H1 (cell line): Measurements from ENCODE around the gene WDR27. TPM values are rescaled to one million over a fixed set of nuclear protein-coding genes. Genes with fewer than 3 reads are reported as not detected.

Experiments used
- BACH1 ChIP-seq: IDR thresholded peaks from 2 replicates; pipeline ENCODE4 v1.6.1; 2012; ENCODE audit warnings: low read length, improper control_type of control experiment
- EGR1 ChIP-seq: IDR thresholded peaks from 2 replicates; pipeline ENCODE4 v1.6.1; 2011; ENCODE audit warnings: low read depth, low read length, borderline replicate concordance
- EZH2 ChIP-seq: fragments of 200-600 bp; sonication (generic); IDR thresholded peaks from 2 replicates; pipeline ENCODE4 v1.7.1; 2012; ENCODE audit warnings: low read depth, mild to moderate bottlenecking, moderate library complexity, low read length, inconsistent platforms; ENCODE audit not compliant: severe bottlenecking
- HDAC2 ChIP-seq, 2 experiments: fragments of 300-600 bp in 1 of 2; sonication (generic) in 1 of 2; IDR thresholded peaks; 2 replicates each; pipeline ENCODE4 v1.6.1; 2011 to 2012; ENCODE audit warnings: low read depth in 2 of 2, low read length in 2 of 2, mild to moderate bottlenecking in 2 of 2, moderate library complexity in 2 of 2, borderline replicate concordance in 1 of 2, inconsistent platforms in 1 of 2
- RAD21 ChIP-seq, 2 experiments: IDR thresholded peaks in 1 of 2; conservative IDR thresholded peaks in 1 of 2; 2 replicates each; pipeline ENCODE4 v1.6.1; 2011; ENCODE audit warnings: low read depth in 2 of 2, low read length in 2 of 2, improper control_type of control experiment in 1 of 2, inconsistent platforms in 1 of 2, mild to moderate bottlenecking in 1 of 2, moderate library complexity in 1 of 2
- RBBP5 ChIP-seq: IDR thresholded peaks from 2 replicates; pipeline ENCODE4 v1.7.1; 2012; ENCODE audit warnings: low read depth, mild to moderate bottlenecking, inconsistent platforms, low read length, moderate library complexity, borderline replicate concordance
- SIRT6 ChIP-seq: IDR thresholded peaks from one replicate; pipeline ENCODE4 v1.7.1; 2012; ENCODE audit warnings: low read length, inconsistent platforms
- SP2 ChIP-seq: IDR thresholded peaks from 2 replicates; pipeline ENCODE4 v1.6.1; 2012; ENCODE audit warnings: mild to moderate bottlenecking, low read length, inconsistent platforms
- polyA plus RNA-seq, 7 experiments: library from polyadenylated mRNA; depleted of rRNA in 3 of 7; stranded (reverse) in 5 of 7; unstranded in 2 of 7; fragments of >200 nt in 5 of 7; fragments of 200-250 nt in 2 of 7; gene quantifications; 1 replicate in 5 of 7; 2 replicates in 1 of 7; 4 replicates in 1 of 7; pipeline versions ENCODE4 v1.2.1 to v1.2.3, GENCODE V29; 2011 to 2013; ENCODE audit warnings: missing spikeins in 2 of 7, mixed read lengths in 2 of 7
- total RNA-seq: library from RNA; stranded (reverse); fragmentation: NEBNext Ultra II Directional; extraction: Animal tissue kit (Norgen Biotek cat#: 25700); gene quantifications from 2 replicates; pipeline ENCODE4 v1.2.1, GENCODE V29; 2021

WDR27 gene
- total and polyA plus RNA-seq, 2 of the 8 experiments (the other 6 are each of a cell fraction or from before 2014, with no cell fraction given) = 53.6 to 68.6 TPM

GRCh38 chr6:169510871-169511270 is 191.0 kb downstream of the WDR27 start (continued):
- TF ChIP-seq RAD21 (IDR thresholded peaks at IDR 0.05 in 1 of 2, conservative IDR thresholded peaks at IDR 0.05 in 1 of 2; ENCODE audit: low read depth in 2 of 2, low read length in 2 of 2) (no peak), SIRT6 (no peak), SP2 (no peak), RBBP5 (no peak), HDAC2 (IDR thresholded peaks at IDR 0.05; ENCODE audit: borderline replicate concordance in 1 of 2, low read depth in 2 of 2, low read length in 2 of 2) (no peak), EGR1 (no peak), EZH2 (no peak), BACH1 (no peak)
